RWPE1 (cell line): ENCODE measurements around the gene UBA3.

ENCODE experiments used
- CTCF ChIA-PET: fragments of 350-600 bp; sonication (Branson Sonifier 250); formaldehyde crosslinking; extraction: SDS; loops from one replicate; lab custom pipeline; 2021; lab: Yijun Ruan, JAX
- POLR2A ChIA-PET: fragments of 400-600 bp; formaldehyde crosslinking; extraction: SDS; loops from one replicate; lab custom pipeline; 2020; ENCODE audit warnings: antibody characterized with exemption; ENCODE audit not compliant: low non-redundant PET; lab: Yijun Ruan, JAX
- DNase-seq: peaks from one replicate; pipeline ENCODE4 v3.0.0; 2012; ENCODE audit warnings: low spot score
- H3K27ac ChIP-seq: fragments of 450-650 bp; 2 replicates; pipeline ENCODE4 v1.5.1; 2017
- CTCF ChIP-seq: fragments of 450-650 bp; conservative IDR thresholded peaks from 2 replicates; pipeline ENCODE4 v1.5.1; 2017; ENCODE audit warnings: low read depth, mild to moderate bottlenecking

Gene UBA3

GRCh38 chr3:69066121-69066520 lies 14.0 kb downstream of the UBA3 start:
- DNase-seq, result no peak
- POLR2A ChIA-PET, result no interaction called here
- TF ChIP-seq CTCF, result no peak
- no peak overlapping the region for H3K27ac ChIP-seq
- CTCF ChIA-PET, result no interaction called here

GRCh38 chr3:69065318-69065964 lies 14.7 kb downstream of the UBA3 start:
- no peak for DNase-seq
- ChIA-PET POLR2A (no interaction called here), CTCF (no interaction called here)
- no peak overlapping the region for H3K27ac ChIP-seq
- no peak for TF ChIP-seq CTCF

GRCh38 chr3:69063636-69064035 lies 16.5 kb downstream of the UBA3 start:
- POLR2A ChIA-PET, result no interaction called here
- CTCF ChIA-PET, result no interaction called here
- no peak for DNase-seq
- H3K27ac ChIP-seq, result no peak overlapping the region
- TF ChIP-seq CTCF, result no peak

GRCh38 chr3:69059688-69060087 lies 20.5 kb downstream of the UBA3 start:
- no peak for TF ChIP-seq CTCF
- no peak for DNase-seq
- no peak overlapping the region for H3K27ac ChIP-seq
- CTCF ChIA-PET, result no interaction called here
- POLR2A ChIA-PET, result no interaction called here

- H3K27ac ChIP-seq, result no peak overlapping the region
- DNase-seq, result no peak
- ChIA-PET POLR2A (no interaction called here), CTCF (no interaction called here)
- TF ChIP-seq CTCF, result no peak
These were observed 21.3 kb downstream of the UBA3 start for GRCh38 chr3:69058947-69059224.

- ChIA-PET POLR2A (no interaction called here), CTCF (no interaction called here)
- DNase-seq, result no peak
- no peak for TF ChIP-seq CTCF
- no peak overlapping the region for H3K27ac ChIP-seq
These were observed 21.8 kb downstream of the UBA3 start for GRCh38 chr3:69058180-69058946.
